Measurements from ENCODE around the gene SPDYC. TPM values are rescaled to one million over a fixed set of nuclear protein-coding genes. Genes with fewer than 3 reads are reported as not detected.

Gene SPDYC
- not detected in 2 replicates for total RNA-seq (2014; rRNA removed; shearing (Covaris generic); ENCODE audit: low replicate concordance)

DNA sequence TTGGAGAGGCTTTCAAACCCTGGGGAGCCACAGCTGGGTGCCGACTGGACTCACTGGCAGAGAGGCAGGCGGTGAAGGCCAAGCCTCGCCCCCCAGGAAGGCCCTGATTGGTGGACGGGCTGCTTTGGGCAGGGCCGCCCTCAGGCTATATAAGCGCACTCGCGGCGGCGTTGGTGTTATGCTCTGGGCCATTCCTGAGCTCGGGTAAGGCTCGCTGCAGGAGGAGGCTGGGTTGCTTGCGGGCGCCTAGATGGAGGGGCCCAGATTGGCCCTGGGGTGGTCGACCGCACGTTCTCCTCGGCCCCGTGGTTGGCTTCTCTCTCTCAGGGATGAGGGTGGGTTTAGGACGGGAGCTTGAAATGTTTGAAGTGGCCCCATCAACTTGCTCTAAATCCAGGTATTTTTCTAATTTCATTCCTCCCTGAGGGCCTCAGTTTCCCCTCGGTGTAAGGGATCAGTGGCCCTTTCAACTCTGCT is at the start of gene SPDYC:
Gene SPDYC, plus strand, starts transcription at position 176 of the 477 bp plus-strand sequence. CDS start 1,125 bp downstream, outside the sequence.
- in situ Hi-C loops (cut with HindIII; ENCODE audit: low pct_unique_long_range_greater_than_20kb, low sequenced_read_pairs): no loop called here
- DNase-seq (ENCODE audit: low read depth): no peak

GRCh38 chr11:65120831-65121230 is 49.2 kb upstream of the SPDYC start:
- DNase-seq (ENCODE audit: low read depth): no peak
- in situ Hi-C loops (cut with HindIII; ENCODE audit: low pct_unique_long_range_greater_than_20kb, low sequenced_read_pairs): no loop called here

DNA sequence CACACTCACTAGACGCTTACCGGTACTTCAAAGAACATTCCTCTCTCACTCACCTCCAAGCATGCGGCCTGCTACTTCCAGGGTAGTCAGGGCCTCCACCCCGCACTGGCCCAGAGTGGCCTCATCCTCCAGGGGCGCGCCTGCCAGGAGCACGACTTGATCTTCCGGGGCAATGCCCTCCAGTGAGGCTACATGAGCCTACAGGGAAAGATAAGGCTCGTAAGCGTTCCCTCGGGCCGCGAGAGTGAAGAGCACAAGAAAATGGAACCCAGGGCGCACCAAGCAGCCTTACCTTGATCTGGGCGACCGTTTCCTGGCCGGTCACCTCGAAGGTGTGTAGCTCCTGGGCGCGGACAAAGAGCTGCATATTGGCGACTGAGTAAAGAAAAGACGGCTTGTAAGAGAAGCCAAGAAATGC is 48.6 kb upstream of the SPDYC start:
- DNase-seq (ENCODE audit: low read depth): no peak
- in situ Hi-C loops (cut with HindIII; ENCODE audit: low pct_unique_long_range_greater_than_20kb, low sequenced_read_pairs): no loop called here

DNA sequence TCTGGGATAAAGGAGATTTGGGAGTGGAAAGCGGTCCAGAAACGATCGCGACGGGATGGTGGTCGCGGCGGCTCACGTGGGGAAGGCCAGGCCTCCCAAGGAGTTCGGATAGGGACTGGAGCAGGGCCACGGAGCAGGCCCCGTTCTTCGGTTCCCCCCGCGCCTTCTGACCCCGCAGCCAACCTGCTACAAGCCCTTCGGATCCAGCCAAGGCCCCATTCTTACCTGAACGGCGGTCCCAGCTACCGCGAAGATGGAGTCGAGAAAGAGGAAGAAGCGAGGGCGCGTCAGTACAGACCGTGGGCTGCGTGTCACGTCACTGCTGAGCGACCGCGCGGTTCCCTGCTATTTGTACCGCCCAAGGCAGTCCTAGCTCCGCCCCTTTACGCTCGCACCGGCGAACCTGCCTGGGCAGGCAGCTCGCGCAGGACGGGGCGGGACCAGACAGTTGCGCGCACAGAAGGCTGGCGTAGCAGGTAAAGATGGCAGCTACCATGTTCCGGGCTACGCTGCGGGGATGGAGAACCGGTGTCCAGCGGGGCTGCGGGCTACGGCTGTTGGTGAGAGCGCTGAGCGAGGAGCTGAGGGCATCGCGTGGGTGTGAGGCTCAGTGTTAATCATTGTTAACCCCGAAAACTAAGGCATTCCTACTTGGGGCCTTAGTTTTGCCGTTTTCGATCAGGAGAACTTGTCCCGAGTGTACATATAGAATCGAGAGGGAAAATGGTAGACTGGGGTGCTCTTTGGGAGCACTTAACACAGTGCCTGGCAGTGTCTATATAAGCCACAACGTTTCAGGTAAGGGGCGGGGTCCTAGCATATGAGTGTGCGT is 48.0 kb upstream of the SPDYC start, which contains the start of the genes FAU and MRPL49:
Gene FAU, minus strand, starts transcription at position 270 of the 832 bp plus-strand sequence. CDS start 321 bp downstream, outside the sequence.
Gene MRPL49, plus strand, starts transcription at position 457 of the 832 bp plus-strand sequence. Its CDS starts 26 bp downstream, at position 483.
- DNase-seq (ENCODE audit: low read depth): peak; percentile 89
- in situ Hi-C loops (cut with HindIII; ENCODE audit: low pct_unique_long_range_greater_than_20kb, low sequenced_read_pairs): no loop called here

DNA sequence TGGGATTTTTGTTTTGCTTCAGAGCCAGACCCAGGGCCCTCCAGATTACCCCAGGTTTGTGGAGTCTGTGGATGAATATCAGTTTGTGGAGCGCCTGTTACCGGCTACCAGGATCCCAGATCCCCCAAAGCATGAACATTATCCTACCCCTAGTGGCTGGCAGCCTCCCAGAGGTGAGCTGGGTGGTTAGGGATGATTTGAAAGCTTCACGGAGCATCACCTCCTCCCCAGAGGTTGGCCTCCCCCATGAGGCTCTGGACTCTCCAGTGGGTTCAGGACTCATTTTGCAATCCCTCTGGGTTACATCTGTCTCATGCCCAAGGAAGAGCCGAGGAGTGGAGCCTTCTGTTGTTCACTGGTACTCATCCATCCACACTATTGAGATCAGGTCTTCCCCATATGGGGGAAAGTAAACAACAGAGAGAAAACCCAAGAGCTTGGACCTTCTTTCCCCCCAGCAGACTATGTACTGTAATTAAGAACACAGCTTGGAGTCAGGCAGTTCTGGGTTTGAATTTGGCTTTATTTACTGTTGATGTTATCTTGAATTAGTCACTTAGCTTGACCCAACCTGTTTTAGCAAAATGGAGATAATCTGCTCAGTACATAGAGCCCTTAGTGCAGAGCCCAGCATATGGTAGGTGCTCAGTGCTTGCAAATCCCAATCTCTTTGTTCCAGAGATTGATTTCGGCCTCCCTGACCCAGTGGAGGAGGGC is 45.4 kb upstream of the SPDYC start:
- in situ Hi-C loops (cut with HindIII; ENCODE audit: low pct_unique_long_range_greater_than_20kb, low sequenced_read_pairs): no loop called here
- DNase-seq (ENCODE audit: low read depth): no peak

- DNase-seq (ENCODE audit: low read depth): no peak
- in situ Hi-C loops (cut with HindIII; ENCODE audit: low pct_unique_long_range_greater_than_20kb, low sequenced_read_pairs): no loop called here
Measured at GRCh38 chr11:65125197-65126056, 44.6 kb upstream of the SPDYC start.

GRCh38 chr11:65126624-65127274 is 43.3 kb upstream of the SPDYC start:
- DNase-seq (ENCODE audit: low read depth): no peak
- in situ Hi-C loops (cut with HindIII; ENCODE audit: low pct_unique_long_range_greater_than_20kb, low sequenced_read_pairs): no loop called here

GRCh38 chr11:65127473-65128181 is 42.4 kb upstream of the SPDYC start:
- DNase-seq (ENCODE audit: low read depth): no peak
- in situ Hi-C loops (cut with HindIII; ENCODE audit: low pct_unique_long_range_greater_than_20kb, low sequenced_read_pairs): no loop called here

DNA sequence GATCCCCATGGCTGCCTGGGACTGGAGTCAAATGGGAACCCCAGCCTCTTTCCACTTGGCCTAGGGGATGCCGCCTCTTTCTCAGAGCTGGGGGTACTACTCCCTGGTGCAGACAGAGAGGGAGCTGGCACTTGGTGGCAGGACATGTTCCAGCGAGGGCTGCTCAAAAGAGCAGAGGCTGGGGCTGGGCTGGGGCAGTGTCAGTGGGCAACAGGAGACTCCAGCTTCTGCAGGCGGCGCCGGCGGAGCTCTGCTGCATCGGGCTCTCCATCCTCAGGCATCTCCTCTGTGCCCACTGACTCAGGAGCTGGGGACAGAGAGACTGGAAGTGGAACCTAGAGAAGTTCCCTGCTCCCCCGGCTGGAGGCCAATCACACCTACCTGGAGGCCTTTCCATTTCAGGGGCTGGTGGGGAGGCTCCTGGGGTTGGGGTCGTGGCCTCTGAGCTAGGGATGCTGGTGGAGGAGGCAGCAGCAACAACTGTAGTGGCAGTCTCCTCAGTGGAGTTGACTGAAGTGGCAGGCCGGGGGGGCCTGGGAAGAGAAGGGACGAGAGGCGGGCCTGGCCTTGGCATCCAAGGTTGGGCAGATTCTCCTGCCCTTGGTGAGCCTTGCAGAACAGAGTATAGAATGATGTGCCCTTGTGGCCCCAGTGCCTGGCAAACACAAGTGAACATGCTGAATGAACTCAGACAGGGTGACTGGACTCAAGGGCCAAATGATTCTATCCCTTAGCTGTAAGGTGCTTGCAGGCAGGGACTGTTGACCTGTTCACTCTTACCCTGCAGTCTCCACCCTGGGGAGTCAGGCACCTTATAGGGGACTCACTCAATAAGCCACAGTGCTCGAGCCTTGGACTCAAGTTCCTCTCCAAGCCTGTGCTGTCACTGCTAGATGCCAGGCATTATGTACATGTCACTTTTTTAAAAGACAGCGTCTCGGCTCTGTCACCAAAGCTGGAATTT is 41.6 kb upstream of the SPDYC start:
- DNase-seq (ENCODE audit: low read depth): no peak
- in situ Hi-C loops (cut with HindIII; ENCODE audit: low pct_unique_long_range_greater_than_20kb, low sequenced_read_pairs): no loop called here

- DNase-seq (ENCODE audit: low read depth): no peak
- in situ Hi-C loops (cut with HindIII; ENCODE audit: low pct_unique_long_range_greater_than_20kb, low sequenced_read_pairs): no loop called here
Measured at GRCh38 chr11:65129649-65130441, 40.2 kb upstream of the SPDYC start.

DNA sequence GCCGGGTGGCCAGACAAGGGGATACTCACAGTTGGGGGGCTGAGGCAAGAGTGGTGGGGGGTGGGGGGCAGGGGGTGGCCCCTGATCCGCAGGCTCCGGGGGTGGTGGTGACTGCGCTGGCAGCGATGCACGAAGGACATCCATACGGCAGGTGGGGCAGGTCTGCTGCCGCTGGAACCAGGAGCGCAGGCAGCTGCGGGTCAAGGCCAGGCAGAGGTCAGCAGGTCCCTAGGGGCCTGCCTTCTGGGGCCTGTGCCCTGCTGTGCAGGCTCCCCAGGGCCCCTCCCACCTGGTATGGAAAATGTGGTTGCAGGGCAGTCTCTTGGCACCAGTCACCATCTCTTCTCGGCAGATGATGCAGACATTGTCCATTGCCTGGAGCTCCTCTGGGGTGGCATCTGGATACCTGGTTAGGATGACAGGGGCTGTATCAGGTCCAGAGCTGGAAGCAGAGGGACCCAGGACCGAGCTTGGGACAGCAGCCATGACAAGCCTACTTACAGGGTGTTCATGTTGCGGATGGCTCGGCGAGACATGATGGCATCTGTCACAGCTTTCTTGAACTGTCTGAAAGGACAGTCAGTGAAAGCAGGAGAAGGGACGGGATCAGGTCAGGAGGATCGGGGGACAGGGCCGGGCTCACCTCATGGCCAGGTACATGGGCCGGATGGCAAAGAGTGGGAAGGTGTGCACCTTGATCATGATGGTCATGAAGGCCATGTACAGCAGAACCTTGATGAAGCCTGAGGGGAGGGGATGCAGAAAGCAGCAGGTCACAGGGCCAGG is 39.2 kb upstream of the SPDYC start:
- in situ Hi-C loops (cut with HindIII; ENCODE audit: low pct_unique_long_range_greater_than_20kb, low sequenced_read_pairs): no loop called here
- DNase-seq (ENCODE audit: low read depth): no peak

DNA sequence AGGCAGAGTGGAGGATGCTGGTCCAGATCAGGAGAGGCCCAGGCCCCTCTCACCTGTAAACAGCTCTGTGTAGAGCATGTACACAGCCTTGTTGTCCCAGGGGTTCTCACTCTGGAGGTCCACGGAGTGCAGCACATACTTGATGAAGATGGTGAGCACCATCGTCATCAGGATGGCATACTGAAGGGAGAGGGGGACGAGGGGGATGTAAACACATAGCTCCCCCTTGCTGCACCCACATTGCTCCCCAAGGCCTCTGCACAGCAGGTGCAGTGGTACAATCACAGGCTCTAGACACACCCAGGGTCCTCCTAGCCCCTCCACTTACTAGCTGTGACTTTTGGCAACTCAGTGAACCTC is 38.6 kb upstream of the SPDYC start:
- DNase-seq (ENCODE audit: low read depth): no peak
- in situ Hi-C loops (cut with HindIII; ENCODE audit: low pct_unique_long_range_greater_than_20kb, low sequenced_read_pairs): no loop called here

GRCh38 chr11:65131895-65132237 is 38.2 kb upstream of the SPDYC start:
- in situ Hi-C loops (cut with HindIII; ENCODE audit: low pct_unique_long_range_greater_than_20kb, low sequenced_read_pairs): no loop called here
- no peak for DNase-seq (ENCODE audit: low read depth)

DNA sequence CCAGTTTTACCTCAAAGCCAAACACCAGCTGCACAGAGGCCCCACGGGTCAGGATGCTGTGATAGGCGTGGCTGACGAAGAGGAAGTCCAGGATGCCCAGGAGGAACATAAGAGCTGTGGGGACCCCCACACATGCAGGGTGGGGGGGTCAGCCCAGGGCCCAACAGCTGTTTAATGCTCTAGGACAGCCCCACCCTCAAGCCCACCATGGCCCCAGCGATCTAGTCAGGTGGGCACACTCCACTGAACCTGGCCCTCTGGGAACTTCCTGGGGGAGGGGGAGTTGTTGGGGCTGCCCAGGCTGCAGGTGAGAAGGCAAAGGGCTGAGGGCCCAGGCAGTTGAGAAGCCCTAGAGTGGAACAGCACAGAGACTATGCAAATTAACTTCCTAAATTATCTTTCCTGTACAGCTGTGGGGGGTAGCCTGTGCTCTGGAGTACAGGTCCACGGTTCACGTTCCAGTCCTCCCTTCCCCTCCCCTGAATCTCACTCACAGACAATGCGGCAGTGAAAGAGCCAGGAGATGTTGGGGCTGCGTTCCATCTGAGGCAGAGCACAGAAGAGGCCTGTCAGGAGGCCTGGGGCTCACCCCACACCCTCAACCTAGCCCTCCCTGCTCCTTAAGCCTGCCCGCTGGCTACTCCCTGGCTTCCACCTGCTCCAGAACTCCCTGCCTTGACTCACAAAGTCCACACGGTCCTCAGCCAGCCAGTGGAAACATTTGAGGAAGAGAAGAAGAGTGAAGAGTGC is 37.6 kb upstream of the SPDYC start:
- no peak for DNase-seq (ENCODE audit: low read depth)
- in situ Hi-C loops (cut with HindIII; ENCODE audit: low pct_unique_long_range_greater_than_20kb, low sequenced_read_pairs): no loop called here

Data from Caki2 (cell line).